Endometrial microvascular endothelial cells (primary cell): ENCODE results near the gene FGF10. TPM values are rescaled to one million over a fixed set of nuclear protein-coding genes. Genes with fewer than 3 reads are reported as not detected.

ENCODE experiments used
- in situ Hi-C: cut with HindIII; loops from 2 replicates; pipeline ENCODE4 v1.10.0; 2017; ENCODE audit warnings: low sequenced_read_pairs, low pct_unique_long_range_greater_than_20kb; ENCODE audit errors: inconsistent ontology term
- total RNA-seq: library from RNA; depleted of rRNA; stranded (reverse); fragments of >200 nt; gene quantifications from one replicate; pipeline ENCODE4 v1.2.3, GENCODE V29; 2015; ENCODE audit errors: inconsistent ontology term

The FGF10 gene
- not detected for total RNA-seq

DNA sequence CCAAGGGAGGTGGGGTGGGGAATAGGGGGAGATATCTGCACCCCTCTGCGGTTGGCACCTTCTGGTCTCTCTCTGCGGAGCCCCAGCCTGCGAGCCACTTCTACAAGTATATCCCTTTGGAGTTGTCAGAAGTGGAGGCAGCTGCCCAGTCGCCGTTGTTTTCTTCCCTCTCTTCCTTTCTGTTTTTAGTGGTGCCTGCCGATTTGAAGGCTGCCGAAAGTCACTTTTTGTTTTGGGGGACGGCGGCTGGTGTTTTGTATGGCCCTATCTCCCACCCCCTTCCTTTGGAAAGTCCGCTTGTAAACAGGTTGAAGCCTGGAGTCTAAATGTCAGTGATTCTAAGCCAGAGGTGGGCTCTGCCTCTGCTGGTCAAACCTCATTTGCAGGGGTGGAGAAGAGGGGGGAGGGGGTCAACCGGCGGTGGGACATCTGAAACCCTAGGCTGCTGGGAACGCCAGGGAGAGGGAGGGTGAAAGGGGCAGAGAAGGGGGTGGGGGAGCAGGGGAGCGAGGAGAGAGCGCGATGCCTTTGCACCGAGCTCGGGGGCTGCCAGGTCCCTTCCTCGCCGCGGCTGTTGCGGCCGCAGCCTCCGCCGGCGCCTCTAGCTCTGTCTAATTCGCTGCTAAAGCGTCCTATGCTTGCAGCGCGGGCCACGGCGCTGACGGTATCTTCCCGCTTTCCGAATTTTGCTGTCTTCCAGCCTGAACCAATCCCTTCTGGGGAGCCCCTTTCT lies at the start of gene FGF10:
FGF10 (minus strand) TSS at position 331 of the 733 bp plus-strand sequence. CDS start 738 bp downstream, outside the sequence.
- in situ Hi-C loops: no loop called here

DNA sequence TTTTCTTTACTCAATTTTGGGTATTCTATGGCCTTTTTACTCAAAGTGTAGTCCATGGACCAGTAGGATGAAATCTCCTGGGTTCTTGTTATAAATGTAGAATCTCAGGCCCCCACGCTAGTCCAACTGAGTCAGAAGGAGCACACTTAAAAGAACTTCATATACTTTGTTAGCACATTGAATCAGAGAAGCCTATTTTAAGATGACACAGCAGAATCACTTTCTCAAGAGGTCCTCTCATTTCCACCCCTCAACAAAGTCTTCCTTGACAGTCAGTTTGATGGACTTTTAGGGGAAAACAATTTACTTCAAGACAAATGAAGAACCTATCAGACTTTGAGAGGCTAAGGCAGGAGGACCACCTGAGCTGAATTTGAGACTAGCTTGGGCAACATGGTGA lies 37.7 kb upstream of the FGF10 start:
- in situ Hi-C loops: no loop called here

DNA sequence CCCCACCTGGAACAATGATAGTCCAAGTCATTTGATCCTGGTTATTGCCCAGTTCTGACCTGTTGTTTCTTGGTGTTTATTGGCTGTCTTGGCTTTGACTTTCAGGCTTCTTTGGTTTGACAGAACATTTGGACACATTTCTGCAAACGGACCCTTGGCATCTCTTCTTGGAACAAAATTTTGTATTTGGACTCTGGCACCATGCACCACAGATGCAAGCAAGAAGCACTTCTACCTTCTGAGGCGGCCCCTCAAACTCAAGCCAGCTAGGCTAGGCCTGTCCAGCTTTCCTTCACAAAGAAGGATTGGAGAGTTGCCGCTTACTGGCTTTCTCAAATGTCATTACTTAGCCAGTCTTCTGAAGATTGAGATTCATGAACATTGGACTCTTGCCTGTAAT lies 23.1 kb upstream of the FGF10 start:
- in situ Hi-C loops: no loop called here

DNA sequence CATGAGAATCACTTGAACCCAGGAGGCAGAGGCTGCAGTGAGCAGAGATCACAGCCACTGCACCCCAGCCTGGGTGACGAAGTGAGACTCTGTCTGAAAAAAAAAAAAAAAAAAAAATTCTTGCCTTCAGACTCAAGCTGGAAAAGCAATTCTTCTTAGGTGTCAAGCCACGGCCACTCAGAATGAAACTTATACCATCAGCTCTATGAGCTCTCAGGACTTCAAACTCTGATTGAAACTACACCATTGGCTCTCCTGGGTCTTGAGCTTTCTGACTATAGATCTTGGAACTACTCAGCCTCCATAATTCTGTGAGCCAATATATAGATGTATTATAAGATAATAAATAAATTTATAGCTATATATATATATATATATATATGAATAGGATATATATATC lies 12.9 kb upstream of the FGF10 start:
- in situ Hi-C loops: no loop called here

DNA sequence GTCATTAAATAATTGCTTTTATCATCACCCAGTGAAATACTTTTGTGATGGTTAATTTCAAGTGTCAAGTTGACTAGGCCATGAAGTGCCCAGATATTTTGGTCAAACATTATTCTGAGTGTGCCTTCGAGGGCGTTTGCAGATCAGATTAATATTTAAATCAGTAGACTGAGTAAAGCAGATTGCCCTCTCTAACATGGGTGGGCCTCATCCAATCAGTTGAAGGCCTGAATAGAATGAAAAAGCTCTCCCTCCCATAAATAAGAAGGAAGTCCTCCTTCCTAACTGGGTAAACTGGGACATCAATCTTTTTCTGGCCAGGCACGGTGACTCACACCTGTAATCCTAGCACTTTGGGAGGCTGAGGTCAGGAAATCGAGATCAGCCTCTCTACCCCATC lies 12.4 kb upstream of the FGF10 start:
- in situ Hi-C loops: no loop called here

DNA sequence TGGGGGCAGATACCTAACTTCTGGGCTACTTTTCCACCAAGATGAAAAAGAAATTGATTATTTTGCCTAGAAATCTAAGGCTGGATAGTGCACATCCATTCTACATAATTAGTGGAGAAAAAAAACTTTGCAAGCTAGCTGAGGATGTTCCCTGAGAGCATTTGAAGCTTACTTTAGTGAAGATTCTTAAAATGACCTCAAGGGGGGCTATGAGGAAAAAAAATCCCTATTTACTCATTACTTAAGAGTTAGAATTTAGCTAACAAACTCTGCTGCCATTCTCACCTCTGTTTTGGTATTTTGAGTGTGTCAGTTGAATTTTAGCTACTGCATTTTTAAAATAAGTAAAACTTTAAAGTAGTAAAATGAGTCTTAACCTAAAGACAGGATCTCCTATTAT lies 9.2 kb upstream of the FGF10 start:
- in situ Hi-C loops: no loop called here

DNA sequence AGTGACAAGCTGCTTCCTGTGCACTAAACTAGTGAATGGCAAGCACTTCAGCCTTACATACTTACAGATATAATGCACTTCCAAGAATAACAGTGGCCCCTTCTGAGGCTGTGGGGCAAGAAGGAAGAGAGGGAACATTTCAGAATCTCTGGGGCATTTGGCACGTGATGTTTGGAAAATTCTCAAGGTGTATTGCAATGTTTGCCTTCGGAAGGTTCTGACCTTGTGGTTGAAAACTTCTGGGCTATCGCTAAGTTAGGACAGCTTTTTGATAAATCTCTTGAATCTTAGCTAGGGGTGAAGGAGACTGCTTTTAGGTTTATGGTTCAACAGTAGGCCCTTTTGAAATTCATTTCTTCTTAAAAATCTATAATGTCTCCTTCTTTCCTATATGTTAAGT lies 7.1 kb upstream of the FGF10 start:
- in situ Hi-C loops: no loop called here

DNA sequence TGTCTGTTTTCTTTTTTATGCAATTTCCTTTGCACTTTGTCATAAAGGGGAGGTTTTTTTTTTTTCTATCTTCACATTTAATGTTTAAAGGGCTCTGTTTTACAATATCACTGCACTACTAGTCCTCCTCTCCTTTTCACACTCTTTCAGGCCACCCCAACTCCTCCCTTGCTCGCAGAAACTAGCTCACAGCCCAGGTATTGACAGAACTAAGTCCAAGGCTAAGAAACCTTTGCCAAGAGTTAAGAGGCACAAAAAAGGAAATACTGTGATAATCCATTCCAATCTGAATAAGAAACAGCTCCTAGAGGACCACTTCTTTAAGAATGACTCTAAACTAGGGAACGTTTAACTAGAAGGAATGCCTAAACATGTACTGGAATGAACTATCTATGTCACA lies 1.1 kb upstream of the FGF10 start:
- in situ Hi-C loops: no loop called here

DNA sequence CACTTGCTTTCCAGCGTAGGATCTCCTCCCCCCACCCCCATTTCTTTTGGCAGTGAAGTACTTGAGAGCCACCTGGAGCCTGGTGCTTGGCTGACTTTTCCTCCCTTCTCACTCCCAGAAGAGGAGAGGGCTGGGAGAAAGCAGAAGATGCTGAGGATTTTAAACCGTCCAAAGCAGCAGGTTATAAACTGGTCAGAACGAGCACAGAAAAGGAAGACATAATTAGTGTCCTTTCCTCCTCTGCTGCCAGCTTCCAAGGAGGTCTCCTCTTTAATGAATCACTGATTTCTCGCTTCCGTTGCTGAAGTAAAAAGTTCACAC lies 563 bp upstream of the FGF10 start:
- in situ Hi-C loops: no loop called here

DNA sequence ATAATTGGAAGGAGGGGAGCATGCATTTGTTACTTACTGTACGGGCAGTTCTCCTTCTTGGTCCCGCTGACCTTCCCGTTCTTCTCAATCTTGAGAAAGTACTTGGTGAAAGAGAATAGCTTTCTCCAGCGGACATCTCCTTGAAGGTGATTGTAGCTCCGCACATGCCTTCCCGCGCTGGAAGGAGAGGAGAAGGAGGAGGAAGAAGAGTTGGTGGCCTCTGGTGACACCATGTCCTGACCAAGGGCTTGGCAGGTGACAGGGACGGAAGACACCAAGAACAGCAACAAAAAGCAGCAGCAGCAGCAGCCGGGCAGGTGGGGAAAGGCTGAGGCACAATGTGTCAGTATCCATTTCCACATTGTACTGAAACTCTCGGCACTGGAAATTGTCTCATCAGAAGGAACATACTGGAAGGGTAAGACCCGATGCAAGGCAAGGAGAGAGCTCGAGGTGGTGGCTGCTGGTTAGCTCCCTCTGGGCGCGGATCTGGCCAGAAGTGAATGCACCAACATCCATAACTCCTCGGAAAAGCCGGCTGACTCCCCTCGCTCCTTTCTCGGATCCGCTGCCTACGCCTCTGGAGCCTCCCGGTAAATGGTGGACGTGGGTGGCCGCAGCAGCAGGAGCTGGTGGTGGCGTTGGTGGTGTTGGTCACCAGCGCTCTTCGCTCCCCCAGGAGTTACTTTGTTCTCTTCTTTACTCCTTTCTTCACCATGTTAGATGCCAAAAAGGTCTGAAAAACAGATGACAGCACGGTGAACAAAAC lies 715 bp downstream of the FGF10 start:
- in situ Hi-C loops: no loop called here

DNA sequence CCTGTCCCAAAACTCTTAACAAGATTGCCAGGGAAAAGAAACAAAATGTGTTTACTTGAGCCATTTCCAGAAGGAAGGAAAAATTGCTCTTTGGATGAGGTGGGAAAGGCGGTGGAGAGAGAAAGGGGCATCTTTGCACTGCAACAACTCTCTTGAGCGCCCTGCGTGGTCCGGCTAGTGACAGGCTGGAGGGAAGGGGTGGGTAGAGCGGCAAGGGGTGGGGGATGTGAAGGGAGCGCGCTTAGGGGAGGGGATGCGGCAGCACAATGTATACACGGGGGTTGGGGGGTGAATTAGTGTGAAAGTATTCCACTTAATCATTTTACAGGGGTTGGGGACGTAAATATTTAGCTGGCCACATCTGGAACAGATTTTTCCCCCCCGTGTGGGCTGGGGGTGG lies 1.3 kb downstream of the FGF10 start:
- in situ Hi-C loops: no loop called here

DNA sequence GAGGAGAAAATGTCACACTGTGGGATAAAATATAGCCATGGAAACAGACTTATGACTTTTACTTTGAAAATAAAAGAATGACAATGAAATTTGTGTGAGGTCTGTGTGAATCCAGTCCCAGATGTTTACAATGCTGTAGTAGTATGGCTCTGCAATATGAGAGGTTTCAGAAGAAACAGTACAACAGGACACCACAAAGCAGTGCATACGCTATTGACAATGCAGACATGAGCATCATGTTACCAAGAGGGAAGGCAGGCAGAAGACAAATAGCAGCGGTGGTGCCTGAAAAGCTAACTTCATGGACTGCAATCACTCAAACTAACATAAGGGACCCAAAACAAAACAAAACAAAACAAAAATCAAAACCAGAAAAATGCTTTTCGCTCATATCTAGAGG lies 1.8 kb downstream of the FGF10 start:
- in situ Hi-C loops: no loop called here

DNA sequence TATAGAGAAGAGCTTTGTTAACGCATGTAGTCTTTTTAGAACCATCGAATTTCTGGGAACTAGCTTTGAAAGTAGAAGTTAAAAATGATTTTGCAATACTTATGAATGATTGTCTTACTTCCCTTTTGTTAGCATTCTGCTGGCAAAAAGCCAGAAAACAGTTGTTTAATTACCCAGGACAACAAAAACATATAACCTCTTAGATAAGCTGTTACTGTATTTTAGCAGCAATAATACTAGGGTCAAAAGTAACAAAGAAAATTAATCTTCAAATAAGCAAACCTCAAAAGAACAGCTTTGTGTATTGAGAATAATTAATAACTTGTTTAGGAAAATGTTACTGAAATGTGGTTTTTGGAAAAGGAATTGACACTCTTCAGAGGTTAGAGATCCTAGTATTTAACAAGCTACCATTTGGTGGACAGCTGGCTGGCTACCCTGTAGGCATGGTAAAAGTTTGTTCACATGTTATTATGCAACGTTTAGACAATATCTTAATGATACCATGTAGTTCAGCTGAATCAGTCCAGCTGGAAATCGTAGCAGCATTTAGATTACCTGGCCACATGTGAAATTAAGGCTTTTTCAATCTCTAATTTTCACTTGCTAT lies 3.8 kb downstream of the FGF10 start:
- in situ Hi-C loops: no loop called here

DNA sequence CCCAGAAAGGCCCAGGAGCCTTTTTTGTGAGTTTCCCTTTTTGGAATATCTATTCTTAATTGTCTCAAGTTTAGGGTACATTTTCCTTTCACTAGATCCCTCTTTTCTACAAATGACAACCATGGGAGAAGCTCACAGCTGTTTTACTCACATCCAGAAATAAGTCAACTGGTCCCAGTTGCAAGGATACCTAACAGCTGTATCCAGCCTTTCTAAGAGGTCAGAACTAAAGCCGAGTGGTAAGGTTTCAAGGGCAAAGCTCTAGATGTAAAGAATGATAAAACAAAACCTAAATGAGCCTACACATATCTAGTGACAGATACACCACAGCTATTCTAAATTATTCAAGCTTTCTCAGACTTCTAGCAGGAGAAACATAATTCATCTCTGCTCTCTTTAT lies 4.4 kb downstream of the FGF10 start:
- in situ Hi-C loops: no loop called here

DNA sequence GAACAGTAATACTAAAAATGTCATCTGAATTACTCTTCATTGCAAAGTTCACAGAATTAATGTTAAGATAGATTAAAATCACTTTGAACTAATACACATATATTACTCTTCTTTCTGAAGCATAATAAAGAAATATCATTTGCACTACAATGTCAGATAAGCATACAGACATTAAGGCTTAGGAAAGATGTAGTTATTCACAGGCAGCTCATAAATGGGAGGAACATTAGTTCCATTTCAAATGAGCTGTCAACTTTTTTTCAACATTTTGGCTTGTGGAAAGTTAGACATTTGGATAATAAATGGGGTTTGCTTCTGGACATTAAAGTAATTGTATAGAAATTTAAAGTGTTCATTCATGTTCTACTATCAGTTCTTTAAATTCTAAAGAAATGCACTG lies 6.3 kb downstream of the FGF10 start:
- in situ Hi-C loops: no loop called here

DNA sequence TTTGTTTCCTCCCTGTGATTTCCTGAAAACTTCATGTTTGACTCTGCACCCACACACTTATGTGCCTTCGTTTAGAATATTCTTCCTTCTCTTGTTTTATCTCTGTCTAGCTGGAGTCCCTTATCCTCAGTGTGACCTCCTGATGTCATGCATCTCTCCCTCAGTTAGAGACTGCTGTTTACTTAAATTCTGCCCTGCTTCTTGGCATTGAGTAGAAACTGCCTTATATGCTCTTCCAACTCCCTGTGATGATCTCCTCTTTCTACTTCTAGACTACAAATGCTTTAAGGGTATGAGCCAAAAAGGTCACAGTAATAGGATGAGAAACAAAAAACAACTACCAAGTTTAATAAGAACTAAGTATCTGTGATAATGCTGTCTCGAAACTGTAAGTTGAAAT lies 12.2 kb downstream of the FGF10 start:
- in situ Hi-C loops: no loop called here

DNA sequence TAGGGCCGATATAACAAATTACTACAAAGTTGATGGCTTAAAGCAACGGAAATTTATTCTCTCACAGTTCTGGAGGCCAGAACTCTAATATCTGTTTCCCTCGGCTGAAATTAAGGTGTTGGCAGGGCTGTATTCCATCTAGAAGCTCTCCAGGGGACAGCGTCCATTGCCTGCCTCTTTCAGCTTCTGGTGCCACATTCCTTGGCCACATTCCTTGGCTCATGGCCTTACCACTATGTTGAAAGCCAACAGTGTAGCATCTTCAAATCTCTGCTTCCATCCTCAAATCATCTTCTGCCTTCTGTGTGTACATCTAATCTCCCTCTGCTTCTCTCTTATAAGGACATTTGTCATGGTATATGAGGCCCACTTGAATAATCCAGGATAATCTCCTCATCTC lies 17.2 kb downstream of the FGF10 start:
- in situ Hi-C loops: no loop called here

DNA sequence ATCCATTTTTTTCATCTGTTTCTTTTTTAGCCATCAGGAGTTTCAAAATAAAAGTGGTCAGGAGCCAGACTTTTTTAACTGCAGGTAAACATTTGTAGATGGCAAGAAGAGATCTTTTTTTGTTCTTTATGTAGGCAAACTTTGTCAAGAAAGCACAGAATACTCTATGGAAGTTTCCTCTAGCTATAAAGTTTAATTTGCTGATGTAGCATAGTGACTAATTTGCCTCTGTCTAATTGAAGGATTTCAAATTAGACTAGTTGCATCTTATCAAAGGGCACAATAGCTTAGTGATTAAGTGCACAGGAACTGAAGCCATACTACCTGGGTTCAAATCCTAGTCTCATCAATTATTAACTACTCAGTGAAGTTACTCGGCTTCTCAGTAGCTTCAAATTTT lies 22.0 kb downstream of the FGF10 start:
- in situ Hi-C loops: no loop called here

DNA sequence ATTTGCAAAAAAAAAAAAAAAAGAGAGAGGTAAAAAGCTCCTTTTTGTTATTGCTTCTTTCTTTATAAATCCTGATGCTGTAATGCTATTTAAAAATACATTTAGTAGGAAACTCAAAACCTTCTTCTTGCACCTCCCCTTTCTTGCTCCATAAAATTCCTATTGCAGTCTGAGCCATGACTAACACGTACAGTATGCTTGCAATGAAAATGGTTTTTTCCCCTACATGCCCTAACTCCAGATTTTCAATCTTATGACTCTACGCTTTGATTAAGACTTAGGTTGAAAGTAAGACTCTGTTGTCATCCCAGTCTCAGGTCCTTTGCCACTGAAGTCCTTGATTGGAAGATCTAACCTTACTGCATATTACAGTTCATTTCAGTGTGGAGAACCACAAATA lies 23.9 kb downstream of the FGF10 start:
- in situ Hi-C loops: no loop called here

DNA sequence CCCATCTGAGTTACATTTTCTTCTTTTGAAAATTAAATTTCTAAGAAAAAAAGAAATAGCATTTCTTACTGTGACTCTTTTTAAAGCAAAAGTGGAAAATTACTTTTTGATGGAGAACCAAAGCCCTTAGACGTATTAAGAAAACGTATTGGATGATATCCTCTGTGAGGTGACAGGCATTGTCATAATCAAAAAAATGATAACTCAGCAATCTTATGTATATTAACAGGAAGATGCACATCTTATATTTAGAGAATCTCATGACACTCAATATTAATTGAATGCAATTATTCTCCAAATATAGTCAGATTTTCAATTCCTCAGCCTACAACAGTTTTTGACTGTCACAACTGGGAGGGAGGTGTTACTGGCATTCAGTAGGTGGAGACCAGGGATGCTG lies 25.1 kb downstream of the FGF10 start:
- in situ Hi-C loops: no loop called here
